NCI-H2196 treated with DMSO at 0.1 percent for 48 hours (cell line): ENCODE data around the gene GLCE.

Source experiments
- DNase-seq: peaks from one replicate; lab custom pipeline; 2025; ENCODE audit not compliant: unreplicated experiment; lab: John Stamatoyannopoulos, UW

Gene GLCE

DNA sequence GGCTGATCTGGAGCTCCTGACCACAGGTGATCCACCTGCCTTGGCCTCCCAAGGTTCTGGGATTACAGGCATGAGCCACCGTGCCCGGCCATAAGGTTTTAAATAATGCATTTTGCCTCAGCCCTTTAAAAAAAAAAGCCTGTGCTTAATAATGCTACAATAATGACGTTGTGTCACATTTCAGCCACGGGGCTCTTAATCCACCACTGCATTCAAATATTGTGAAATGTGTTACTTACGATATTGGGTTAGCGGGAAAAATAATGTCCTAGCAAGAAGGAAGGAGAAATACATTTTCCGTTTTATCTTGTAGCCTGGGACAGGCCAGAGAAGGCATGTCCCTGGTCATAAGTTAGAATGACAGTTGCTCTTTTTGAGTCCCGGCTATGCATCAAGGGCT, 155.9 kb downstream of the GLCE start:
- DNase-seq: no peak

DNA sequence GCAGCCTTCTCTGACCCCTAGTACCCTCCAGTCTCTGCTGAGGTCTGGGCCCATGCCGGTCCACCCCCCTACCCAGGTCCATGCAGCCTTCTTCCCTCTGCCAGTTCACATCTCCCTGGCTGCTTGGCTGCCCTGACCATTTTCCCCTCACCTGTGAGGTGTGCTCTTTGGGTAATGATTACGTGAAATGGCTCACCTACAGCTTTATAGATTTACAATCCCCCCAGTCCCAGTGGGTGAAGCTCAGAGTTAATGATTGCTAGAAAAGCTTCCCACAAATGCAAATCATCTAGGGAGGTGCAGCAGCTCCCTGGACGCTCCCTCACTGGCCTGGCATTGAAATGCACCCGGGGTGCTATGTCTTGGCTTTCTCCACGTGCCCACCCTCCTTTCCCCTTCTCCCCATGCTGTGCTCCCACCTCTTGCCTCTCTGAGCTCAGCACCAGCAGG, 157.0 kb downstream of the GLCE start:
- DNase-seq: no peak

DNA sequence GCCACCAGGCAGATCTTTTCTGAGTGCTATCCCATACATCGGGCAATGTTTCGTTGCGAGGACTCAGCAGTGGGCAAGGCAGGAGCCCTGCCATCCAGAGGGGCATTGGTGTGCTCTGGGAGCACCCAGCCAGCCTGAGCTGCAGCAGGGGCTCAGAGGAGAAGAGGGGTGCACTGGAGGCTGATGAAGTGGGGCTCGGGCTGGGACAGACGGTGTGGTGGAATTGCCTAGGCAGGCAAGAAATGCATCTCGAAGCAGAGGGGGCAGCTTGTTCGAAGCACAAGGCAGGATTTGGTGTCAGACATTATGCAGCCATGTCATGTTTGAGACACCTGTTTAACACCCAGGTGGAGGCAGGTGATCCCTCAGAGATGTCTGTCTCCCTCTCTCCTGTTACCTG, 157.6 kb downstream of the GLCE start:
- DNase-seq: no peak

DNA sequence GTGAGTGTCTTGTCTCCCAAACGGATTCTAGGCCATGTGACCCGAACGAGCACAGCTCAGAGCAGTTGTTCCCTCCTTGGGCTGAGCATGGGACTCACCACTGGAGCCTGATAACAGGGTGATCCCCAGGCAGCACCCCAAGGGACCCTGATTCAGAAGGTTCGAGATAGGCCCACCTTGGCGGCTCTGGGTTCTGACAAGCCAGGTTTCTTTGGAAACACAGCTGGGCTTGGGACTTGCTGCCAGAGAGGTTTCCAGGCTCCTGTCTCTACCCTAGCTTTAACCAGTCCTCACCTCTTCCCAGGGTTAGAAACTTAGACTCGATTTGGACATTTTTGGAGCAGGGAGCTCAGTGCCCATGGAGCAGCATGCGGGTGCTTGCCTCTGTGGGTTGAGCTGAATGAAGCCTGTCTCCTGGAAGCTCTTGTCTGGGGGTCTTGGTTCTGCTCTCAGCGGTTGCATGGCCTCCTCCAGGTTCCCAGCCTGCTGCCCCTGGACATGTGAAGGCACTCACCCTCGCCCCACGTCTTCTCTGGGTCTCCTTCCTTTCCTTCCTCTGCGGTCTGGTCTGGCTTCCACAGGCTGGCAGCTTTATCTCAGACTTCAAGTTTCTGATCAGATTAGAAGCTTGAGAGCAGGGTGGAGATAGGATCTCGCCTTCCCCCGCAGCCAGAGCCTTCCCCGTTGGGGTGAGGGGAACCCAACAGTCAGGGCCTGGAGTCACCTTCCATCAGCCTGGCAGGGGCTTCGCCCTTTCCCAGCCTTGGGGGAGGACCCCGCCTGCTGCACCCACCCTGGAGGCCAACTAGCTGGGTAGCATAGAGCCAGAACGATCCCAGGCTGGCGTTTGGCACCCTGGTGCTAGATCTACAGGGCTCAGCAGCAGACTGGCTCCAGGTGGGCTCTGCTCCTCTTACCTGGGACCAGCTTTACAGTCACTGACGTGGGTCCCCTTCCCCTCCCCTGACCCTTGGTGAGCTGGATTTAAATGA, 159.2 kb downstream of the GLCE start:
- DNase-seq: no peak

DNA sequence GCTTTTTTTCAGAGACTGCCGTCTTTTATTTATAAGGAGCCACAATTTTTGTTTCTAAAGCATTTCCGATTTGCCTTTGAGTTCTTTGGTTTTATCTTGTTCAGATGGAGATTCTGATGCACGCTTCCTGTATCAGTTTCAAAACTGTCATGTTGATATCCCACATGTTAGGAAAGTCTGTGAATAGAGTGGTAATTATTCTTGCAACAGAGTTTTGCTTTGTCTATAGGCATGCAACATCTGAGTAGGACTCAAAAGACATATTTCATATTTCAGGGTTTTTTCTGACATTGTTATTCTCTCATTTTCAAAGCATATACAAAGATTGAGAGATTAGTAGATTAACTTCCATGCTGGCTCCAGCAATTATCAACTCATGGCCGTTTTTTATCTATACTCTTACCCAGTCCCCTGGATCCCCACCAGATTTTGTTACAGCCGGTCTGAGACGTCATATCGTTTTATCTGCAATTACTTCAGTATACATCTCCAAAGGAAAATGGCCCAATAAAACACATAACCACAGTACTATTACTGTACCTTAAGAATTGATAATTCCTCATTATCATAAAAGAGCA, 160.6 kb downstream of the GLCE start:
- DNase-seq: no peak
